NCI-H2029 treated with DMSO at 0.1 percent for 48 hours (cell line): ENCODE measurements around the gene C10orf53.
"Not testable (repeated sequence)": the region's sequence is repeated elsewhere in the genome, so short reads cannot be mapped to it uniquely, and the experiment has no call there.

Experiments
- DNase-seq: peaks from one replicate; lab custom pipeline; 2025; lab: John Stamatoyannopoulos, UW

The C10orf53 gene

DNA sequence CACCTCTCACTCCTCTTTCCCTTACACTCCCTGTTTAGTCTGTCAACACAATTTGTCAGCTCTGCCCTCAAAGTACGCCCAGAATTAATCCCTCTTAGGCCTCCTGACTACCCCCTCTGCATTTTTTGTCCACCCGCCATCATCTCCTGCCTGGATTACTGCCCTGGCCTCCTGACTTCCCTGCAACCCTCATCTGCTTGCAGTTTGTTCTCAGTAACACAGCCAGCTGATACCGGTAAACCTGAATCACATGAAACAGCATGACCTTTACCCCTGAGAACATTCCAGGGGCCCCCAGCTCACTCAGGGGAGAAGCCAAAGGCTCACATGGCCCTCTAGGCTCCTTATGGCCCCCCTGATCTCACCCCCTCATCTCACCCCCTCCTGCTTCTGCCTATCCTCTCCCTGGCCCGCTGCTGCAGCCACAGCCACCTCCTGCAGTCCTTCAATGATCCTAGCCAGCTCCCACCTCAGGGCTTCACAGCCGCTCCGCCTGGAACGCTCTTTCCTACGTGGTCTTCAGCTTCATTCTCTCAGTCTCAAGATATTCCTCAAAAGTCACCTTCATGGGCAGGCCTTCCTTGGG is 8.9 kb downstream of the C10orf53 start:
- DNase-seq = no peak

DNA sequence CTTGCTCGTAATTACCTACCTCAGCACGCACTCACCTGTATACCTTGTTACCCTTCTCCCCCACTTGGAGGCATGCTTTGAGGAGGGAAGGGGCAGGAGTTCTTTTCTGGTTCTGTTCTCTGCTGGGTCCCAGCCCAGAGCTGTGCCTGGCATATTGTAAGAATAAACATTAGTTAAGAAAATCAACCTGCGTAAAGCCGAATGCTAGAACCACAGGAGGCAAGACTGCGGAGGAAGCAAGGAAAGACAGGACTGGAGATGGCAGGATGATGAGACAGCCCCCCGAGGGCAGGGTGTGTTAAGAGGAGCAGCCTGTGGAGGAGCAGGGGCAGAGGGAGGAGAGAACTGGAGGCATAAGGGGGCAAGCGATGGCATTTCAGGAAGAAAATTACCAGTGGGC is 9.5 kb downstream of the C10orf53 start:
- no peak for DNase-seq

DNA sequence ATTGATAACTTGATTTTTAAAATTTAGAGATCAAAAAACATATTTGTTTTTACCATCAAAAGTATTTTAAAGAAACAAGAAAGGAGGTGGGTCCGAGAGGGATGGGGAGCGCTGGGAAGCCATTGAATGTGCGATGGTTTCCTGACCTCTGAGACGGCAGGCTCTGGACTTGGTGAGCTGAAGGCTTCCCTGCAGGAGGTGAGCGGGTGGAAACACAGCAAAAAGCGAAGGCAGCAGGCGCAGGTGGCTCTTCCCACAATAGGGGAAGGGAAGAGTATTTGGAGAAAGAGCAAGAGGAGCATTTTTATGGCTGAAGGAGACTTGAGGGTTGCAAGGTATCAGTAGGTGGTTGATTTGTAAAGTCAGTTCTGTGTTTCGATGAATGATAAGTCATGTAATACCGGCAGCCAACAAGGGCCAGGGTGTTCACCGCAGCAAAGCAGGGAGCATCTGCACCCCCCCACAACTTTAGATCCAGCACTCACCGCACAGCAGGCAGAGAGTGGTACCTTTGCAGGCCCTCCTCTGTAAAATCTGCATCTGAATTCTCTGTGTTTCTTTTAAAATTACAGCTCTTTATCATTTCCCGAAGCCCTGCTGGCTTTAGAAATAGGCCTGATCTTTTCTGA is 10.5 kb downstream of the C10orf53 start:
- no peak for DNase-seq

DNA sequence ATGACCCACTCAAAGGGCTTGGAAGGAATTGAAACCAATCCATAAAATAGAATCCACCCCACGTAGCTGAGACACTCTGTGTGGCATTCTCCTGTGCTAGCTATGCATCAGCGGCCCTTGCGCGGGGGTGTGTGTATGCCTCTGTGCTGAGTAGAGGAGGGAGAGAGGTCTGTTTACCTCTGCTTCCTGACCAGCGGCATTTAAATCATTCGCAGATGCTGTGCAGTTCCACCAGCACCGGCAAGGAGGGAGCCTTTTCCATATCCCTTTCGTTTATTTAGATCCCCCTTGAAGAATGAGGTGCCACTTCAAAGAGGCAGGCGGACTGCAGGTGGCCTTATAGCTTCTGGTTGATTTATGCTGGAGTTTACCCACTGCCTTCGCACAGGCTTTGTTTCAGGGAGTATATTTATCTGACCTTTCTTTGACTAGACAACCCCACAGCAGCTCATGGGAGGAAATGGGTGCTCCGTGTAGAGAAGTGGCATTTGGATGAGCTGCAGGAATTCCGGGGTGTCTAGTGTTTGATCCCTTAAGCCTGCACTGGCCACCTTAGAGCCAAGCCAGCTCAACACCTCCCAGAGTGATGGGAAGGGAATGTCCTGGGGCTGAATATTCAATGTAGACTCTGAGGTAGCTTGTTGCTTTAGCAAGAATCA is 11.4 kb downstream of the C10orf53 start:
- DNase-seq = no peak

DNA sequence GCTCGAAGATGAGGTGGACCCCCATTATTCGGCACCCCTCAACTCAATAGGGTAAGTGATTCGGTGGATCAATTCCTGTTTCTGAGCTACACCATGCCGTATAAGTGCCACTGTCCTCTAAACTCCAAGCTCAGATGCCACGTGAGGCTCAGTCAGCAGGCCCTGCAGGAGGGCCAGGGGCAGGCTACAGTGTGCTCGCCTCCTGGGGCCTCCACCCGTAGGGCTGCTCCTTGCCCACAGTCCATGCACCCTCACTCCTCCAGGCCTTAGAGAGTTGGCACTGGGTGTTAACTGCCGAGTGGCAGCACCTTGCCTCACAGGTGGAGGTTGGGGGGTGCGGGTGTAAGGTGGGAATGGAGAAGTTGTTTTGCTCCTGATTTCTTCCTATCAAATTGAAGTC is 12.1 kb downstream of the C10orf53 start:
- no peak for DNase-seq

DNA sequence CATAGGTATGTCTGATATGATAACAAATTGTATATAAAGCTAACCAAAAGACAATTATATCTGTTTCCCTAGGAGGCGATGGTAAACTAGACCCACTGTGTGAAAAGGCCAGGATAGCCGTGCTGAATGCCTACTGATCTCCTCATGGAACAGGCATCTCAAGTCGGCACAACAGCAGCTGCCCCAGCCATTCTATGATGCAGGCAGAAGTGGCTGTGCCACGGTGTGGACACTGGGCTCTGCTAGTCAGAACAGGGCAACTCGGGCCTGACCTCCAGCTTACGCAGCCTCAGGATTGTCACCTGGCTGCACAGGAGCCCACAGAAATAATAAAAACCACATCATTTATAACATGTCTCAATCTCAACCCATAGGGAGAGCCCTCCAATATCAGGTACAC is 15.0 kb downstream of the C10orf53 start:
- DNase-seq = no peak

DNA sequence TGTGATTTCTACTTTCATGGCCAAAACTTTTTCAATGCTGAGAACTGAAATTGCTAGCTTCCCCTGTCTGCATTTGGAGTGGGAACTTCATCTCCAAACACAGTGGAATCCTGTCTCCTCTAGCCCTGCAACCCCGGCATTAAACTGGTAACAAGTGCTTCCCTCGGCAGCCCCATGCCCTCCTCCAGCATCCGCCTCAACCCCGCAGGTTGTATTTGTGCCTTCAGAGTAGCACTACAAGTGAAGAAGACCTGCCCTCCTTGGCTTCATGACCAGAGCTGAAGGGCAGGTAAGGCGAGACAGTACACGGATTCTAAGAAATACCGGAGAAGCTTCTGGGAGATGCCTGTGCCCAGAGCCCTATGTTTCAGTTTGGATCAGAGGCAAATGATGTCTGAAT is 16.9 kb downstream of the C10orf53 start:
- DNase-seq = no peak

DNA sequence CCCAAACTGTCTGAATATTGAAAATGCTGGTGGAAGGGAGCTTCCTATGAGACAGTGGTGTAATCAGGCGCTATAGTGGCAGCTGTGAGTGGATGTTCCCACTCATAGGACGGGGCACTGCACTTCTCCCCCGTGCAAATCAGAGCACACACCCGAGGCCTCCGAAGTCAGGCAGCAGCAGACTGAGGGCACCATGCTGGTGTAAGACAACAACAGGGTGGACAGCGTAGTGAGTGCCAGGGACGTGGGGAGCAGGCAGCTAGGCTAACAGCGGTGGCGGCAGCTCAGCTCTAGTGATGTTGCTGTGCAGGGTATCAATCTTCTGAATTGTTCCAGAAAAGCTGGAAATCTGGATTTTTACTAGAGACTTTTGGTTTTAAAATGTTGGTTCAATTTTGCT is 19.2 kb downstream of the C10orf53 start:
- DNase-seq = no peak

DNA sequence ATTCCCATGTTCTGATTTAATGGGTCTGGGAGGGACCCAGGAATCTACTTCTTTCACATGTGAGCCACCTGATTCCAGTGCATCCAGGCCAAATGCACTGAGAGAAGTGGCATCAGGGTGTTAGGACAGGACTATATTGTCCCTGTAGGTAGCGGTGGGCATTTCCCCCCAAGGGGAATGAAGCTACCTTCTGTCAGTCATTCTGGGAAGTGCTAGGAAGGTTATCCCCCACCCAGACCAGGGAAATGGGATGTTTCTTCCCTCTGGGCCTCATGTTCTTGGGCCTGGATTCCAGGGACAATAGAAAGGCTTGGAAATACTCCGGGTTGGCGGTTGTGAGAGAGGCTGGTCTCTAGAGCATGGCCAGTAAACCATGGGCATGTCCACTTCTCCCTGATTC is 20.8 kb downstream of the C10orf53 start:
- DNase-seq = no peak

DNA sequence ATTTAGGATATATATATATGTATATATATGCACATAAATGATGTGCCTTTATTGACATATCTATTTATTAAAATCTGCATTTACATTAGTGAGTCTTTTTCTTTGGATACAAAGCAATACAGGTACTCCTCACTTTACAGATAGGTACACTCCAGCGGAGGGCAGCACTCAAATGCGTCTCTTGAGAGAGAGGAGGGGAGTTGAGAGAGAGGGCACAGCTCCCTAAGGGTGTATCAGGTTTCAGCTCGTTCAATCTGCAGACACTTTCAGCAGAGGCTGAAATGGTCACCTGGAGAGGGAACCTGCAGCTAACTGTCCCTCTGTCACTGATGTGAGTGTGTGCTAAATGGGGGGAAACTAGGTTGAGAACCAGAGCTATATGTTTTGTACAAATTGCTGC is 21.5 kb downstream of the C10orf53 start:
- peak; percentile 9 for DNase-seq

DNA sequence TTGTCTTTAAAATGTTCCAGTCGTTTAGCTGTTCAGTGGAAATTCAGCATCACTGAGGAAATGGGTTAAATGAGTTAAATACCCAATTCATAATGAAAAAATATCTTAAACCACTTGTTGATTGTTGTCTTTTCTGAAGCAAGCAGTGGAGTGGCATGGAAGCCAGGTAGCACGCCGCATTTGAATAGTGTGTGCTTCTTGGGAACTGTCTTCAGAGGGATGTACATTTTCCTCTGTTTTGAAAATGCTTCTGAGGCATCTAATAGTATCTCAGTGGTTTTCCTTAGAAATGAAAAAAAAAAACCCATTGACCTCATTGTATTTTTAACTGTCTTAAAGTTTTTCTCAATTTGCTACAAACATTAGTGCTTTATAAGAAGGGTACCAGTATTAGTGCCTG is 28.1 kb downstream of the C10orf53 start:
- DNase-seq = no peak

DNA sequence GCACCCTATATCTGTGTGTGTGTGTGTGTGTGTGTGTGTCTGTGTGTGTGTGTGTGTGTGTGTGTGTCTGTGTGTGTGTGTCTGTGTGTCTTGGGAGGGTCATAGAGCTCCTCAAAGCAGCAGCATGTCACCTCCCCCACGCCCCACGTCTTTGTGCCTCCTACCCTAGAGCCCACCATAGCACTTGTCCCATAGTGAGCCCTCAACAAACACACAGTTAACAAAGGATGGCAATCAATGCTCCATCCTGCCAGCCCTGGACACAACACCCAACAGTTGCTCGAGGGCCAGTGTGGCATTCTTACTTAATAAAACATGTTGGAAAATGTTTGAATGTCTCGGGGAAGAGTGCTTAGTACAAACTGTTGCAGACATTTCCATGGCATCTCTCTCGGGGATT is 30.5 kb downstream of the C10orf53 start:
- DNase-seq = no peak

DNA sequence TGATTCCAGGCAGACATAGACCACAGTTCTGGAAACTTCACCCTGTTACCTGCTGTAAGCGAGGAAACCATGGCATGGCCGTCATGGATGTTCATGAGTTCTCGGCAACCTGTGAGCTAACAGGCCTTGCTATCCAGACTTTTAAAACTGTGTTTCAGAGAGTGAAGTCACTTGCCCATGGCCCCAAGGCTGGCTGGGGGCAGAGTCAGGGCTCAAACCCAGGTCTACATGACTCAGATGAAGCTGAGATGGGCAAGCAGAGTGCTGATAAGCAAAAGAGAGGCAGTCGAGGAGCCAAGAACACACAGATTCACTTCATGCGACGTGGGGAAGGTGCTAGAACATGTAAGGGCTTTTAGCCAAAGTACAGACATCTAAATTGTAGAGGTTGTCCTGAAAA is 31.5 kb downstream of the C10orf53 start:
- DNase-seq = no peak

DNA sequence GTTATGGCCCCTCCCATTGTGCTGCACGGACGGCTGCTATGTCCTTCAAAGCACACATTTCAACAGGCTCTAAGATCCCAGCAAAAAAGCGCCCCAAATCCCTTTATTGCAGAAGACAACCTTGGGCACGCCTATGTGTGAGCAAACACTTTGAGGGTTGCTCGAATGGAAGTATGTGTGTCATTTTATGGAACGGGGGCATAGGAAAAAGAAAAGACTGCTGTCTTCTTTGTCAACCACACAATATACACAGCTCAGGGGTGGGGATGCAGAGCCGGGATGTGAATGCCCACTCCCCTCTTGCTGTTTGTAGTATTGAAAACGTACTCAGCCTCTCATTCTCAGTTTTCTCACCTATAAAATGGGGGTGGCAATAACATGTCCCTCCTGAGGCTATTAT is 32.0 kb downstream of the C10orf53 start:
- DNase-seq = no peak

DNA sequence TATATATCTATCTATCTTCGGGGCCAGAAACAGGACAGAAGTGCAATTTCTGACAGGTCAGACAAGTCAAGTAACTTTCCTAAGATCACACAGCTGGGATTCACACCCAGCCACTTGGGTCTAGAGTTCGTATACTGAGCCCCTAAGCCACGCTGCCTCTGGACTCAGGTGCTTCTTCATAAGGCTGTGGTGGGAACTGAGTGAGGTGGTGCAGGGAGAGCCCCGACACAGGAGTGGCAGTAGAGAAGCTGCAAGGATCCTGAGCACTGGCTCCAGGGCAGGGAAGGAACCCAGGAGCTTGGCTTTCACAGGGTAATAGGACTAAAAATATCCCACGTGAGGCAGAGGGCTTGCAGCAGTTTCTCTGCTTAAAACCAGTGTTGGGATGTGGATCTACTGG is 33.8 kb downstream of the C10orf53 start:
- no peak for DNase-seq

DNA sequence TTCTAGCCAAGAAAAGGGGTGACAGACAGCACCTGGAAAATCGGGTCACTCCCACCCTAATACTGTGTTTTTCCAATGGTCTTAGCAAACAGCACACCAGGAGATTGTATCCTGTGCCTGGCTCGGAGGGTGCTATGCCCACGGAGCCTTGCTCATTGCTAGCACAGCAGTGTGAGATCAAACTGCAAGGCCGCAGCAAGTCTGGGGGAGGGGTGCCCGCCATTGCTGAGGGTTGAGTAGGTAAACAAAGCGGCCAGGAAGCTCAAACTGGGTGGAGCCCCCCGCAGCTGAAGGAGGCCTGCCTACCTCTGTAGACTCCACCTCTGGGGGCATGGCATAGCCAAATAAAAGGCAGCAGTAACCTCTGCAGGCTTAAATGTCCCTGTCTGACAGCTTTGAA is 35.7 kb downstream of the C10orf53 start:
- not testable (repeated sequence) for DNase-seq

DNA sequence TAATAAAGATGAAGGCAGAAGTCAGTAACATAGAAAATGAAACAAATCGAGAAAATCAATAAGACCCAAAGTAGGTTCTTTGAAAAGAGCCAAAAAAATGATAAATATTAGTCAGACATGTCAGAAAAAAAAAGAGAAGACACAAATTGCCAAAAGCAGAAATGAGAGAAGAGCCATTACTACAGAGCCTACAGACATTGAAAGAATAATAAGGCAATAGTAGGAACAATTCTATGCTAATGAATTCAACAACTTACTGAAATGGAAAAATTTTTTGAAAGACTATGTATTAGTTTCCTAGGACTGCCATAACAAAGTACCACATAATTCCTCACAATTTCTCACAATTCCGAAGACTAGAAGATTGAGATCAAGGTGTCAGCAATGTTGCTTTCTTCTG is 47.1 kb downstream of the C10orf53 start:
- DNase-seq = no peak

DNA sequence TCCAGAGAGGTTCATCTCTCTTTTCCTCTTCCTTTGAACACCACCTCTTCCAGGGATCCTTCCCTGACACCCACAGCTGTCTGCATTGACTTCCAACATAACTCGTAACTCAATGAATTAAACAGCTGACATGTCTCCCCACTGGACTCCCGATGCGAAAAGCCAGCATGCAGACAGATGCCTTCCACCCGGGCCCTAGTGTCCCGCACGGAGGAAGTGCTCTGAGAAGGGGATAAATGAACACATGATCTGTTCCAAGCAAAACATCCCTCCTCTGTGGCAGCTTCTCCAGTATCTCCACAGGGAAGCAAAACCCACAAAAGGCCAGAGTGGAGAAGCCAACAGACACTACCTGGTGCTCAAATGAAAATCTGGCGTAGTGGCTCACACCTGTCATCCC is 54.4 kb downstream of the C10orf53 start:
- no peak for DNase-seq

DNA sequence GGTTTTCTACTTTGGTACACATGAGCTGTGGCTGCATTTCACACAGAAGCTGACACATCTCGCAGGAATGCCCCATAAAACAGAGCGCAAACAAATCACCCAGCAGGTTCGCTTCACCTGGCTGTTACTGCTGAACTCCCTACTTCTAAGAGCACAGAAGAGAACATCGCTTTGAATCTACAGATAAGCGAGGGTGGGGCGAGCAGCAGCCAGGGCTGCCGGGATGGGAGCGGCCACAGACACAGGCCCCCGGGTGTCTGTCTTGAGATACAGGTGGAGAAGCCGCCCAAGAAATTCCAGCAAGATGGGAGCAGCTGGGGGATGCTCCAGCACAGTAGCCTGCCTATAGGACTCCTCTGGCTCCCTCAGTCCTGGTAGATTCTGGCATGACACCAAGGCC is 55.2 kb downstream of the C10orf53 start:
- DNase-seq = no peak

DNA sequence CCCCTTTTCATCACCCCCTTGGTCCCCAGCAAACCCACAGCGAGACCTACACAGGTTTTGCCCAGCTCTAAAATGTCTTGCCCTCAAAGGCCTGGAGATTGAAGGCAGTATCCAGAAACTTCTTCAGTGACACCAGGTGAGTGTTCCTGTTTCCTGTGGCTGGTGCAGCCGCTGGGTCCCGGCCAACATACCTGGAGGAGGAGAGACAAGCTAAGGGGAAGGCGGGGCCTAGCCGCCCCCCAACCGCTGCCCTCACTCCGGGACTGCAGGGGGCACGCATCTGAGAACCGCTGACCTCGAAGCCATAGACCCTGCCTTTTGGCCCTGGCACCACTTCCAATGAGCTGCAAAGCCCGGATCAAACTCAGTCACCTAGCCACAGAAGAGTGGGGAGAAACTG is 55.7 kb downstream of the C10orf53 start:
- no peak for DNase-seq

DNA sequence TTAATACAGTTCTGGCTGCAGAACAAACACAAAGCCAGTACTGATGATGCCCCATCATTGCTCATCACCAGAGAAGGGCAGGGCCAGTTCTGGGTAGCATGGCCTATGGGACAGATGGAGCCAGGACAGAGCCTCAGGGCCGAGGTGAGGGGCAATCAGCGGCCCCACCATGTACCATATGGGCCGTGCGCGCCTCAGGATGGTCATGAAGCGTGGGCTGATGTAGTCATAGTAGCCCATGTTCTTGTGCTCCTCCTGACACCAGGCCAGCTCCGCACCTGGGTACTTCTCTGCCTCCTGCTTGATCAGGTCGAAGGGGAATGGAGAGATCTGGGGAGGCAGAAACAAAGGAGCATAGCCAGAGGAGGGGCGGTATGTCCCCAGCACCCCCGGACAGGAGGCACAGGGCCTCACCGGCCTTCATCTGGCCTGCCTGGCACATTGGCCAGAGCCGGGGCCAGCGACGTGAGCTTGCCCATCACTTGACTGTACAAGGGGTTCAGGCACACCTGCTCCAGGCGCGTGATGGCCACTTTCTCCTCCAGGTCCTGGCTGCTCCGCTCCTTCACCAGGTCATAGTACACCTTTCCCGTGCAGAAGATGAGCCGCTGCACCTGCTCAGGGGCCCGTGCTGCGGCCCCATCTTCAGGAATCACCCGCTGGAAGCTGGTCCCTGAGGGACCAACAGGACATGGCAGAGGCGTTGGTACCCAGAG is 56.6 kb downstream of the C10orf53 start:
- no peak for DNase-seq

DNA sequence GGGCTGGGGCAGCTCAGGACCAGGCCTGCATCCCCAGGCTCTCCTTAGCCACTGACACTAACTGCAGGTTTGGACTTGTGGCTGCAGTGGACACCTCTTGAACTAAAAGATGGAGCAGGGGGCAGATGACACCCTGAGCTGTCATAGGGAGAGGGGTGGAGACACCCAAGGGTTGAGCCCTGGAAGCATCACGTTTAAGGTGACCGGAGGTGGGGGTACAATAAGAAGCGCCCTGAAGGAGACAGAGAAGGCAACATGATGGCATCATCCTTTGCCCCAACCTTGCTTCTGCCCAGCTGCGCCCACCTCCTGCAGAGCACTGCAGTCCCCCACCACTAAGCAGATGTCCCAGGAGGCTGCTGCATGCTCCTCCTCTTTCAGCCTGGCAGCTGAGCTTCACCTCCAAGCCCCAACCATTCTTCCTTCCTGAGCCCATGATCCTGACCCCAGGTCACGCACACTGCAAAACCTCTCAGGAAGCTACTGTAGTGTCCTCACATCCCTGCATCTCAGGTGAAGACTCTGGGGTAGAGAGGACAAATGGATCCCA is 57.2 kb downstream of the C10orf53 start:
- no peak for DNase-seq
